ENCODE results near the gene ST6GALNAC3.

The ST6GALNAC3 gene

DNA sequence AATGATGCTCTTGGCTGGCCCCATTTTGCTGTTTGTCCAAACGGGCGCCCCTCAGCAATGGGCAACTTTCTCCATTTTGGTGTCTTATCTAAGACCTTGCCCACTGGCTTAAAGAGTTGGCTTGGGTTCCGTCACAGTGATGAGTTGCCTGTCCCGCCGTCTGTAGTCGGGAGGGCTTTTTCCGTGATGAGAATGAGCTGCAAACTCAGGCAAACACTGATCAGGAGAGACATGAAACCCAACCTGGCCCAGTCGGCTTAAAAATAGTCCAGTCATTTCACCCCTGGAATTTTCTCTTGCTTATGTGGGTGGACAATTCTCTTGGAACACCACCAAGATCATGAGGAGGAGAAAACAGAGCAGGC lies 79.3 kb downstream of the ST6GALNAC3 start:
- no peak overlapping the region for H3K27ac ChIP-seq
- TF ChIP-seq, protein P1, sequence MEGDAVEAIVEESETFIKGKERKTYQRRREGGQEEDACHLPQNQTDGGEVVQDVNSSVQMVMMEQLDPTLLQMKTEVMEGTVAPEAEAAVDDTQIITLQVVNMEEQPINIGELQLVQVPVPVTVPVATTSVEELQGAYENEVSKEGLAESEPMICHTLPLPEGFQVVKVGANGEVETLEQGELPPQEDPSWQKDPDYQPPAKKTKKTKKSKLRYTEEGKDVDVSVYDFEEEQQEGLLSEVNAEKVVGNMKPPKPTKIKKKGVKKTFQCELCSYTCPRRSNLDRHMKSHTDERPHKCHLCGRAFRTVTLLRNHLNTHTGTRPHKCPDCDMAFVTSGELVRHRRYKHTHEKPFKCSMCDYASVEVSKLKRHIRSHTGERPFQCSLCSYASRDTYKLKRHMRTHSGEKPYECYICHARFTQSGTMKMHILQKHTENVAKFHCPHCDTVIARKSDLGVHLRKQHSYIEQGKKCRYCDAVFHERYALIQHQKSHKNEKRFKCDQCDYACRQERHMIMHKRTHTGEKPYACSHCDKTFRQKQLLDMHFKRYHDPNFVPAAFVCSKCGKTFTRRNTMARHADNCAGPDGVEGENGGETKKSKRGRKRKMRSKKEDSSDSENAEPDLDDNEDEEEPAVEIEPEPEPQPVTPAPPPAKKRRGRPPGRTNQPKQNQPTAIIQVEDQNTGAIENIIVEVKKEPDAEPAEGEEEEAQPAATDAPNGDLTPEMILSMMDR (IDR thresholded peaks at IDR 0.05) = no peak
- TF ChIP-seq ZFX (IDR thresholded peaks at IDR 0.05; ENCODE audit: borderline replicate concordance) = no peak

DNA sequence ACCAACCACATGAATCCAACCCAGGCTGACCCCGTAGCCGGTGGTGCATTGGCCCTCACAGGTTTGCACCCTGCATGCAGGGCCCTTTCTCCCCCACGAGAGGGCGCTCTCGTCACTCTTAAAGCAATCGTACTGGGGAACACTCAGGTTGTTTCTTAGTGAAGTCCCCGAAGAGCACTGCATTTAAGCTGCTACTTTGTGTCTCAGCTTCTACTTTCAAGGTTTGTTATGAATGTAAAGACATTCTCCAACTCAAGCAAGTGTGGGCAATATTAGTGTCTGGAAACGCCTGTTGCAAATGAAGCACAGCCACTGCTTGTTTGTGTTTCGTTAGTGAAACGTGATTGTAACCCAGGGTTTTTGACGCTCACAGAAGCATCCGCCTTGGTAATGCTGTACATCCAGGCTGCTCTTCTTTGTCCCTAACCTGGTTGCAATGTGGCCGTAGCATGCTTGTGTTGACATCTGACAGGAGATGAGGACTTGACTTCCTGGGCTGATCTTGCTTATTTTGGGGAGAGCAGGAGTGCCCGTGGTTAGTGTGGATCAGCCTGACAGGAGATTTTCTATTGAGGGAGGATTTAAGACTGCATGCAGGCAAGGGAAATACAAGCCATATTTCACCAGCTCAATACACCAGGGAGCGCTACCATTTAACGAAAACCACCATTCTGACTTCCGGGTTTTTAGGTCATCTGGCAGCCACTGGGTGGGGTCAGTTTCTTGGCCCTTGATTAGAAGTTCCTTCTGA lies 79.8 kb downstream of the ST6GALNAC3 start:
- TF ChIP-seq ZFX (IDR thresholded peaks at IDR 0.05; ENCODE audit: borderline replicate concordance) = no peak
- TF ChIP-seq, protein P1 (IDR thresholded peaks at IDR 0.05) = peak; percentile 91

DNA sequence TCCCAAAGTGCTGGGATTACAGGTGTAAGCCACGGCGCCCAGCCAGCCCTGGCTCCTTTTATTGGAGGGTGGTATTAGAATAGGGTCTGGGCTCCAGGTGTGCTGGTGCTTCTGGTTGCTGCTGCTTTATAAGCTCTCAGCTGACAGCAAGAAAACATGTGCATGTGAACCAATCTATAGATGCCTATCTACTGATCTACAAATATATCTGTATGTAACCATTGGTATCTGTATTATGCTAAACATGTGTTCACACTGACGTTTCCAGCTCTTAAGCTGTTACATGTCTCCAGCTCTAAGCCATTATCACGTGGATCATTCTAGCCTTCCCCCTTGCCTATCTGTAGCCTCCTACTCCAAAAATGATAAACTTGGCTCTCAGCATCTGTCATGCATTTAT lies 82.4 kb downstream of the ST6GALNAC3 start:
- H3K27ac ChIP-seq = no peak overlapping the region
- TF ChIP-seq, protein P1 (IDR thresholded peaks at IDR 0.05) = no peak
- TF ChIP-seq ZFX (IDR thresholded peaks at IDR 0.05; ENCODE audit: borderline replicate concordance) = no peak

More for the DNA sequence above, 79.8 kb downstream of the ST6GALNAC3 start:
- peak overlapping the region; percentile 42 for H3K27ac ChIP-seq

DNA sequence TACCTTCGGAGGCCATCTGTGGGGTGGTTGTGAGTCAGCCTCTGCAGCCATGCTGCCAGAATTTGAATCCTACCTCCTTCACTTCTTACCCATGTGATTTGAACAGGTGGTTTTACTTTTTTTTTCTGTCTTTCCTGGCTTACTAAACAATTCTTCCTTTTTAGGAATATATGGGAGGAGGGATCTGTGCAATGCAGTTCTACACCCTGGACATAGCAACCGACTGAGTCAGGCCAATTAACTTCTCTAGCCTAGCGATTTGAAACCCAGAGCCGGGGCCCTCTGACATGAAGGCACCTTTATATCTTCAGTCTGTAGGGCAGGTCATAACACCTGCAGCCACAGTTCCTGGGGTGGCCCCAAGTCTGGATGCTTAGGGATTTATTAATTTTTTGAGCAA lies 83.6 kb downstream of the ST6GALNAC3 start:
- TF ChIP-seq, protein P1 (IDR thresholded peaks at IDR 0.05) = no peak
- TF ChIP-seq ZFX (IDR thresholded peaks at IDR 0.05; ENCODE audit: borderline replicate concordance) = no peak
- H3K27ac ChIP-seq = no peak overlapping the region

DNA sequence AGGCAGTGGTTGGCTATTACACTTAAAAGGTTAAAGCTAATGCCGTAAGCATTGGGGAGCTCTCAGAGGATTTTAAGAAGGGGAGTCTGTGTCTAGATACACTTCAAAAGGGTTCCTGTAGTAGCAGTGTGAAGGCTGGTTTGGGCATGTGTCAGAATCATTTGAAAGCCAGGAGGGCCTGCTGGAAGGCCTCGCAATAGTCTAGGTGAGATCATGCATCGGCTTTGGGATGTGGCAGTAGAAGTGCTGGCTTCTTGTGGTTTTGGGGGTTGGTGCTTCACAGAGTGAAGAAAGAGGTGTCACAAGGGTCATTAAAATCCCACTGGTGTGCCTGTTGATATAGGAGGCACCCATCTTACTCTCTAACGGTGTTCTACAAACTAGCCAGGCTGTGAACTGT lies 85.7 kb downstream of the ST6GALNAC3 start:
- no peak overlapping the region for H3K27ac ChIP-seq
- TF ChIP-seq, protein P1 (IDR thresholded peaks at IDR 0.05) = no peak
- TF ChIP-seq ZFX (IDR thresholded peaks at IDR 0.05; ENCODE audit: borderline replicate concordance) = no peak

DNA sequence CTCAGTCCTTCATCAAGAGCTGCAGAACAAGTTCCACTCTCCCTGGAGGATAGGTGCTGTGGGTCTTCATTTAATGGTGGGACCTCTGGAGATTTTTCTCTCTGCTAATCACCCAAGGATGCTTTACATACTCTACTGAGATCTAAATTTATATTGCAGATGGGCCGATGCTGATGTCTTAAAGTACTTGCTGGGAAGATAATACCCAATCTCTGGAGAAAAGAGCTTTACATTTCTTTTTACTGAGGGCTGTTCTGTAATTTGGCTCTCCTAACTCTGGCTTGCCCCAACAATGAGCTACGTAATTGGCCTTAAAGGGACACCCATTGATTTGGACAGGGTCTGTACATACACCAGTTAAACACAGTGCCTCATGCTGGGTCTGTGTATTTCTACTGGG lies 86.9 kb downstream of the ST6GALNAC3 start:
- TF ChIP-seq ZFX (IDR thresholded peaks at IDR 0.05; ENCODE audit: borderline replicate concordance) = no peak
- TF ChIP-seq, protein P1 (IDR thresholded peaks at IDR 0.05) = no peak
- no peak overlapping the region for H3K27ac ChIP-seq

DNA sequence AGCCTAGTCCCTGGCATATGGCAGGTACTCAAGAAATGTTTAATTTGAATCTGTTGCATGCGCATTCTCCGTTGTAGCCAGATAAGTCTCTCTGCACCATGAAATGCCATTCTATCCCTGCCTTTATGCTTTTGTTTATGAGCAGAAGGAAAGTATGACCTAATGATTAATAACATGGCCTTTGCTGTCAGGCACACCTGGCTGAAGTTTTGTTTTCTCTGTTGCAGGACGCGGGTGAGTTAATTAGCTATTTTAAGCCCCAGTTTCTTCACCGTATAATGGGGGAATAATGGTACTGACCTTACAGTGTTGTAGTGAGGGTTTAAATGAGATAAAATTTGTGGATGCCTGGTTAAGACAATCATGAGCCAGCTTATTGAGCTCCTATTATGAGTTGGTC lies 87.7 kb downstream of the ST6GALNAC3 start:
- TF ChIP-seq, protein P1 (IDR thresholded peaks at IDR 0.05) = no peak
- no peak for TF ChIP-seq ZFX (IDR thresholded peaks at IDR 0.05; ENCODE audit: borderline replicate concordance)
- H3K27ac ChIP-seq = no peak overlapping the region

Data from 22Rv1 (cell line).